Frontal cortex (tissue), 4 donors: ENCODE data around the gene B3GALT6. TPM values are rescaled to one million over a fixed set of nuclear protein-coding genes. Genes with fewer than 3 reads are reported as not detected.

ENCODE experiments used
- DNase-seq, 2 donors: peaks; one replicate each; pipeline ENCODE4 v3.0.0; 2012; ENCODE audit warnings: low spot score in 2 of 2
- FAIRE-seq: peaks from 2 replicates; lab custom pipeline; 2012; peaks lifted over from hg19 to GRCh38; lab: Jason Lieb, UNC
- total RNA-seq: library from RNA; depleted of rRNA; stranded (reverse); fragments of >200 nt; gene quantifications from one replicate; pipeline ENCODE4 v1.2.3, GENCODE V29; 2014
- donor health status: control.
- donor health status: control.
- donor health status: control.

The B3GALT6 gene
- total RNA-seq, 1 donor from 2014 or later, result 24.1 TPM

DNA sequence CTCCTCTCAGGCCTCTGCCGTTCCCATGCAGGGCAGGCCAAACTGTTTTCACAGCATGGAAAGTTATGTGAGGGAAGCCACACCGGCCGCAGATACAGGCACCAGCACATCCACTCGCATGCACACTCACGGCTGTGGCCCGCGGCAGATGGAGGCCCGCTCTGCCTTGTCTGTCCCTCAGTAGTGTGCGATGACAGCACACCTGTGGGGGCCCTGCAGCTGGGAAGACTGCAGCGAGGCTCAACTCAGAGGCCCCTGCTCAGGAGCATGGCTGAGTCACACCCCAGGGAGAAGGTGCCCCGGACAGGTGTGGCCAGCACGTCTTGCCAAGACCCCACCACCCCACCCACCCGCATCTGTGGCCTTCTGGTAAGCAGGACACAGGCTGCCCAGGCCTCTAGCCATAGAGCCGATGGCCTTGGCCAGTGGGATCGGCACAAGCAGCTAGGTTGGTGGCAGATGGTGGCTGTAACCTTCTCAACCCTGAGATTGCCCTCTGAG, 42.9 kb downstream of the B3GALT6 start:
- FAIRE-seq (no peak), DNase-seq (no peak)

DNA sequence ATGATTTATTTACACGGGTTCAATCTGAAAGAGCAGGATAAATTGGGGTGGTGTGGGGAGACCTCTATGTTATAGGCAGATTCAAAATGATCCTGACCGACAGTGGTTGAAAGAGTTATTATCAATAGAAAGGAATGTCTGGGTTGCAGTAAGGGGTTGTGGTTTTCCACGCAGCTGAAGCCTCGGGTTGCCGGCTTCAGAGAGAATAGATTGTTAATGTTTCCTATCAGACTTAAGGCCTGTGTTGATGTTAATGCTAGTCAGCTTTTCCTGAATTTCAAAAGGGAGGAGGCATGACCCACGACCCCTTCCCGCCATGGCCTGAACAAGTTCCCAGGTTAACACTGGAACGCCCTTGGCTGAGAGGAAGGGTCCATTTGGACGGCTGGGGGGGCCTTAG, 43.8 kb downstream of the B3GALT6 start:
- DNase-seq (no peak), FAIRE-seq (no peak)

GRCh38 chr1:1278620-1279019, 46.6 kb downstream of the B3GALT6 start:
- no peak for FAIRE-seq
- no peak for DNase-seq

DNA sequence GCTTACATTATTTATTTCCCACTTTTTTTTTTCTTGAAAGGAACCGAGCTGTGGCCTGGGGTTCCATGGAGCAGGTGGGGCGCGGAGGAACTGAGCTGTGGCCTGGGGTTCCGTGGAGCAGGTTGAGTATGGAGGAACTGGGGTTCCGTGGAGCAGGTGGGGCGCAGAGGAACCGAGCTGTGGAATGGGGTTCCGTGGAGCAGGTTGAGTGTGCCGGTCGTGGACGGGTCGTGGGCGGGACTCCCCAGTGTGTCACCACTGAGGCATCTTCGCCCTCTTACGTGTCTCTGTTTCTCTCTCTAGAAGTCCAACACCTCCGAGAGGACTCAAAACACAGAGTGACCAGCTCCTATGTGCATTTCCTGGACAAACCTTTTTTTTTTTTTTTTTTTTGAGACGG, 47.0 kb downstream of the B3GALT6 start:
- no peak for FAIRE-seq
- DNase-seq, result no peak

DNA sequence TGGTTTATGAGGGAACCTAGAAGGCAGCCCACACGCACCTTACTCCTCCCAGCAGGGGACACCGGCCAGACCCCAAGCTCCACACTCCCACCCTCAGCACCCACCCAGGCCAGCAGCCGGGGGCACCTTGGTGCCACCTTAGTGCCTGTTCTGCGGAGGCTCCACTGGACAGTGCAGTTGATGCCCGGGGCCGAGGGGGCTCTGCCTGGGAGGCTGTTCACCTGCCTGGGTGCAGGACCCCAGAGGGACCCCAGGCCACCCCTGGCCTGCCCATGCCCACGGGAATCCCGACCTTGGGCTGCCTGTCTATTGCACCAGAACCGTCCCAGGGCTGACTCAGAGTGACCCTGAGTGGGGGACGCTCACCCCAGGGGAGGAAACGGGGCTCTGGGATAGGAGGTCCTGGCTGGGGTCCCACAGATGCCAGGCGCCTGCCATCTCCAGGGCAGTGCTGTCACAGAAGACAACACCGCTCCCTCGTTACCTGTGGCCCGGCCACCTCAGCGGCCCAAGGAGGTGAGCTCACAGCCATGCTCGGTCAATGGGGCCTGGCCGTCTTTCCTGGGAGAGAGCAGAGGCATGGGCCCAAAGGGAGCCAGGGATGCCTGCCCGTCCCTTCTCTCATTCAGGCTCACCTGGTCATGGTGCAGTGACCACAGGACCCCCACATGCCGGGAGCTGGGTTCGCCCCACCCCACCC, 48.9 kb downstream of the B3GALT6 start:
- no peak for FAIRE-seq
- DNase-seq, result no peak

DNA sequence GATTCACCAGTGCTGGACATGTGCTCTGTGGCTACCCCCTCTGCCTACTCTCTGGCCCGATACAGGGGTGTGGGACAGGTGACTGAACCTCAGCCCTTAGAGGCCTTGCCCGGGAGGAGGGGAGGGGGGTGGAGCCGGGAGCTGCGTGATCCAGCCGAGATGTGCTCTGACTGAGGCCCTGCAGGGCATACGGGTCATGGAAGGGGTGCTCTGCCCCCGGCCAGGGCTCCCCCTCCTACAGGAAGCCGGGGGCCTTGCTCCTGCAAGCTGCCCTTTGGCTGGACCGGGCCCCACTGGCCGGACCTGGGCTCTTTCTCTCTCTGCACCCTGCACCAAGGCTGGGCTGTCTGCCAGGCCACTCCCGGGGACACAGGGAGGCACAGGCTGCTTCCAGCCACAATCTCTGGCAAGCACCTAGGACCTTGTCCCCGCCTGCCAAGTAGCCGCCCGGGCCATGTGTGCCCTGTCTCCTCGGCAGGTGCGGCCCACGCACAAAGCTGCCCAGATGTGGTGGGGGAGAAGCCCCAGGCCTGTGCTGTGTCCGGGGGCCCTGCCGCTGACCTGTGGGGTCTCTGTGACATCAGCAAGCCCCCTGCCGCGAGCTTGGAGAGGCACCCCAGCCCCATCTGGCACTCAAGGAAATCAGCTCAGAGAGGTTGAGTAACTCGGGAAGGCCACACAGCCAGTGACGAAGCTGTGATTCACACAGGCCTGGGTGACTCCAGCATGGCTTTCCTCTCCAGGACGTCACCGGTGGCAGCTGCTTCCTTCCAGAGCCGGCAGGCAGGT, 49.7 kb downstream of the B3GALT6 start:
- FAIRE-seq, result no peak
- no peak for DNase-seq

GRCh38 chr1:1282998-1283397, 51.0 kb downstream of the B3GALT6 start:
- FAIRE-seq, result no peak
- DNase-seq, result no peak

- no peak for FAIRE-seq
- DNase-seq, result peak in 1 of 2 donors; percentile 61
These were observed 51.8 kb downstream of the B3GALT6 start for GRCh38 chr1:1283821-1284220.

Other genes starting within 250 kb of the B3GALT6 start
- gene HES4, start 232.1 kb upstream of the B3GALT6 start, total RNA-seq, result 20.0 TPM
- gene ISG15, start 218.7 kb upstream of the B3GALT6 start, total RNA-seq, result 11.0 TPM
- 51.8 TPM for gene AGRN, start 212.1 kb upstream of the B3GALT6 start, total RNA-seq
- not detected for gene RNF223, start 157.9 kb upstream of the B3GALT6 start, total RNA-seq
- 6.1 TPM for gene C1orf159, start 116.1 kb upstream of the B3GALT6 start, total RNA-seq
- gene TTLL10, start 58.4 kb upstream of the B3GALT6 start, total RNA-seq, result not detected
- gene TNFRSF18, start 25.6 kb upstream of the B3GALT6 start, total RNA-seq, result not detected
- gene TNFRSF4, start 18.1 kb upstream of the B3GALT6 start, total RNA-seq, result not detected
- 22.8 TPM for gene SDF4, start 236 bp upstream of the B3GALT6 start, total RNA-seq
- gene C1QTNF12, start 14.5 kb downstream of the B3GALT6 start, total RNA-seq, result not detected
- 37.9 TPM for gene UBE2J2, start 41.6 kb downstream of the B3GALT6 start, total RNA-seq
- gene SCNN1D, start 48.2 kb downstream of the B3GALT6 start, total RNA-seq, result 1.2 TPM
- 63.2 TPM for gene ACAP3, start 75.7 kb downstream of the B3GALT6 start, total RNA-seq
- 6.5 TPM for gene PUSL1, start 76.4 kb downstream of the B3GALT6 start, total RNA-seq
- gene INTS11, start 92.4 kb downstream of the B3GALT6 start, total RNA-seq, result 28.9 TPM
- 14.3 TPM for gene CPTP, start 92.6 kb downstream of the B3GALT6 start, total RNA-seq
- 0.41 TPM for gene TAS1R3, start 99.0 kb downstream of the B3GALT6 start, total RNA-seq
- 65.2 TPM for gene DVL1, start 117.2 kb downstream of the B3GALT6 start, total RNA-seq
- gene MXRA8, start 126.3 kb downstream of the B3GALT6 start, total RNA-seq, result 10.2 TPM
- 31.0 TPM for gene AURKAIP1, start 143.0 kb downstream of the B3GALT6 start, total RNA-seq
- gene CCNL2, start 167.1 kb downstream of the B3GALT6 start, total RNA-seq, result 84.0 TPM
- 54.6 TPM for gene MRPL20, start 175.1 kb downstream of the B3GALT6 start, total RNA-seq
- 1.2 TPM for gene ANKRD65, start 189.0 kb downstream of the B3GALT6 start, total RNA-seq
- 2.9 TPM for gene VWA1, start 203.5 kb downstream of the B3GALT6 start, total RNA-seq
- not detected for gene ATAD3C, start 217.5 kb downstream of the B3GALT6 start, total RNA-seq
- 10.6 TPM for gene ATAD3B, start 239.5 kb downstream of the B3GALT6 start, total RNA-seq